ENCODE measurements around the gene DDT.

- TF ChIP-seq POLR2A (IDR thresholded peaks at IDR 0.05; ENCODE audit: extremely low read depth, insufficient read length) = no peak
- no peak for TF ChIP-seq MYC (IDR thresholded peaks at IDR 0.05; ENCODE audit: low read depth, low read length)
Measured at GRCh38 chr22:24002272-24002671, 28.0 kb upstream of the DDT start.
